Activated naive CD4-positive, alpha-beta T cell treated with anti-CD3 and anti-CD28 coated beads, Interleukin-2, amount 10 ng/mL, durations not matched to agents 7 days and 5 days (primary cell): ENCODE measurements around the gene ATF7.

Source experiments
- CTCF ChIA-PET: fragments of 350-600 bp; sonication (Branson Sonifier 250); formaldehyde crosslinking; loops from one replicate; lab custom pipeline; 2021; ENCODE audit warnings: antibody characterized with exemption; lab: Charles Lee
- DNase-seq: peaks from one replicate; pipeline ENCODE4 v3.0.0-alpha.2; 2020
- H3K27ac Mint-ChIP-seq: one replicate; pipeline ENCODE4 v1.8.0; 2021; ENCODE audit warnings: mild to moderate bottlenecking, moderate library complexity, mixed read lengths
- H3K27me3 Mint-ChIP-seq: one replicate; pipeline ENCODE4 v1.8.0; 2021; ENCODE audit warnings: mild to moderate bottlenecking, mixed read lengths
- H3K36me3 Mint-ChIP-seq: one replicate; pipeline ENCODE4 v1.8.0; 2021; ENCODE audit warnings: mixed read lengths
- H3K4me1 Mint-ChIP-seq: one replicate; pipeline ENCODE4 v1.8.0; 2021; ENCODE audit warnings: mixed read lengths
- H3K4me3 Mint-ChIP-seq: one replicate; pipeline ENCODE4 v1.8.0; 2021; ENCODE audit warnings: mild to moderate bottlenecking, moderate library complexity, mixed read lengths
- H3K9me3 Mint-ChIP-seq: one replicate; pipeline ENCODE4 v1.8.0; 2021; ENCODE audit warnings: mixed read lengths

Gene ATF7

DNA sequence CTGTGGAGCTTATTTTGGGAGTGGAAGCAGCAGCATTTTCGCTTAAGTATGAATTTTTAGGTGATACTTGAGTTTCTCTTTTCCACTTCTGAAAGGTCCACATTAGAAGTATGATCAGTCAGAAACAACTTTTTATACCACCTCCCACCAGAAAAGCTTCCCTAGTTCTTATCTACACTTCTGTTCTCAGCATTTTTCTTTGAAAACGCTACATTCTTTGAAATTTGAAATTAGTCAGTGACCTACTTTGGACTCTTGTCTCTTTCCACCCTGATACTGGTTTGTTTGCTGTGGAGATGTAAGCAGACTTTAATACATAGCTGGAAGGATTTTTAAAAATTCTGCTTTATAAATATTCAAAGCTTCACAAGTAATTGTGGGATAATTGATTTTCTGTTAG, 152.1 kb downstream of the ATF7 start:
- CTCF ChIA-PET, result interaction anchor here (0.7 to 5.9 kb wide), 4 partner anchors 8 to 152 kb away, joined by 3 to 45 read pairs (median 3); partner anchors contain the start of gene NPFF
- no peak for DNase-seq
- Mint-ChIP-seq H3K9me3 (no peaks in the 10 kb centered on the region), H3K4me3 (no peak overlapping the region), H3K27me3 (no peaks in the 10 kb centered on the region), H3K27ac (peak overlapping the region; percentile 13), H3K4me1 (peaks cover 30% of the 10 kb centered on the region), H3K36me3 (peaks cover 64% of the 10 kb centered on the region)

DNA sequence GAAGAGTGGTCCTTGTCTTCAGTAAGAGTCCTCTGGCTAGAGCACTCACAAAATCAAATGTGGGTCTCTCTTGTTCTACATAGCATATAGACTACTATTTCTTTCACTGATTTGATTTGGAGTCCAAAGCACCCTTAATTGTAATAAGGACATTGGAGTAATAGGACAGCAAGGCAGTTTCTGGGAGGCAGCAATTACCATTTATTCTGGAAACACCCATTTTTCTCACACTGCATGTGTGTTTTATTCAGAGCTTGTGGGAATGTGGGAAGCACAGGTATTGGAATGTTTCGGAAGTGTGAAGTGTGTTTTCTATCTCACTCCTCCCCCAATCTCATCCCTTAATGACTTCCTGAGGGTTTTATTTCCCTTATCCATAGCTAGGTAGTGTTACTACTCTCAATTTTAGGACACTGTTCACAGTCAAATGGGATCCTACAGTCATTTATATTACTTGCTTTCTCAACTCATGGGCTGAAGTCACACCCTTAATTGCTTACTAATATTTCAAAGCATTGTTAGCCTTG, 154.1 kb downstream of the ATF7 start:
- DNase-seq, result no peak
- H3K36me3 Mint-ChIP-seq, result peaks cover 68% of the 10 kb centered on the region
- H3K4me3 Mint-ChIP-seq, result no peak overlapping the region
- no peak overlapping the region for H3K27ac Mint-ChIP-seq
- CTCF ChIA-PET, result interaction anchor here (0.7 to 5.9 kb wide), 3 partner anchors 10 to 36 kb away, joined by 3 to 45 read pairs (median 4); partner anchors contain the start of gene NPFF
- H3K4me1 Mint-ChIP-seq, result peaks cover 30% of the 10 kb centered on the region
- no peaks in the 10 kb centered on the region for H3K27me3 Mint-ChIP-seq
- no peaks in the 10 kb centered on the region for H3K9me3 Mint-ChIP-seq

DNA sequence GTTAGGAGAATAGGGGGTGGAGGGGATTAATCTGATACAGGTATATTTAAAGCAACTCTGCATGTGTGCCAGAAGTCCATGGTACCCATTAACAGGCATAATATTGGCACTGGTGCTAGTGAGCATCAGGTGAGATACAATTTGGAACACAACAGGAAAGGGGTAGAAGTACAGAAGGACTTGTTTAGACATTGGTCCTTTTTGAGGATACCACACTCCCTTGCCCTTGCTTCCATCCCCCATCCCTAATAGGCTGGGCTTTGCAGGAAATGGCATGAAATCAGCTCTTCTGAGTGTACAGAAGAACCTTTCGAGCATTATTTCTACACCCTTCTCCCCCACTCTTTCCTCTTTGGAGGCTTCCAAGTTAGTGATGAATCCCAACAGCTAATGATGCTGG, 157.9 kb downstream of the ATF7 start:
- CTCF ChIA-PET, result no interaction called here
- Mint-ChIP-seq H3K4me3 (no peak overlapping the region), H3K9me3 (no peaks in the 10 kb centered on the region), H3K27ac (no peak overlapping the region), H3K36me3 (peaks cover 69% of the 10 kb centered on the region), H3K4me1 (peaks cover 18% of the 10 kb centered on the region), H3K27me3 (no peaks in the 10 kb centered on the region)
- no peak for DNase-seq

DNA sequence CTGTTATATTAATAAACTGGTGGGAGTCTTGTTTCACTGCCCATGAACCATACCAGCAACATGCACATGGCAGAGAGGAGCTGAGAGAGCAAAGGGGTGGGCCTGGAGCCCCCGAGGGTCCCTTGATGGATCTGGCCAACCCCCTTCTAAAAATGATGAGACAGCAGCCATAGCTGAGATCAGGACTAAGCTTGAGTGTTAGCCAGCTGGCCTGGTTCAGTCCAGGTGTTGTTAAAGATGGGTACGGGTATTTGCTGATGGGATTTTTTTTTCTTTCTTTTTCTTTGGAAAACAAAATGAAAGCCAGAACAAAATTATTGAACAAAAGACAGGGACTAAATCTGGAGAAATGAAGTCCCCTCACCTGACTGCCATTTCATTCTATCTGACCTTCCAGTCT, 158.3 kb downstream of the ATF7 start:
- Mint-ChIP-seq H3K36me3 (peaks cover 72% of the 10 kb centered on the region), H3K27ac (peak overlapping the region; percentile 28), H3K9me3 (no peaks in the 10 kb centered on the region), H3K4me3 (no peak overlapping the region), H3K4me1 (peaks cover 19% of the 10 kb centered on the region), H3K27me3 (no peaks in the 10 kb centered on the region)
- CTCF ChIA-PET, result no interaction called here
- DNase-seq, result no peak

DNA sequence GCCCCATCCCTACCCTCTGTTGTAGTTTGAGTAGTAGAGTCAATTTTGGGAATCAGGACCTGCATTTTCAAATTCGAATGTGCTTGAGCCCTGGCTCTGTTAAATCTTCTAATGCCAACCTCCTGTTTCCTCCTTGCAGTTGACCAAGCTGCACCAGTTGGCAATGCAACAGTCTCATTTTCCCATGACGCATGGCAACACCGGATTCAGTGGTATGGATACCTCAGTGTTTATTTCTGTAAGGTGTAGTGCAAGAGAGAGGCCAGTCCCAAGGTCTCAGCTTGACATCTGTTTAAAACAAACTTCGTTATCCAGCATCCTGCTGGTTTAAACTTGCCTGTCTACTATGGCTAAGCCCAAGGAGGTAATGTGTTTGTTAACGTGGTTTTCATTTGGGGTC, 159.1 kb downstream of the ATF7 start:
- H3K4me3 Mint-ChIP-seq, result no peak overlapping the region
- CTCF ChIA-PET, result no interaction called here
- H3K9me3 Mint-ChIP-seq, result no peaks in the 10 kb centered on the region
- H3K4me1 Mint-ChIP-seq, result peaks cover 16% of the 10 kb centered on the region
- H3K27me3 Mint-ChIP-seq, result no peaks in the 10 kb centered on the region
- DNase-seq, result no peak
- H3K27ac Mint-ChIP-seq, result no peak overlapping the region
- peaks cover 75% of the 10 kb centered on the region for H3K36me3 Mint-ChIP-seq

DNA sequence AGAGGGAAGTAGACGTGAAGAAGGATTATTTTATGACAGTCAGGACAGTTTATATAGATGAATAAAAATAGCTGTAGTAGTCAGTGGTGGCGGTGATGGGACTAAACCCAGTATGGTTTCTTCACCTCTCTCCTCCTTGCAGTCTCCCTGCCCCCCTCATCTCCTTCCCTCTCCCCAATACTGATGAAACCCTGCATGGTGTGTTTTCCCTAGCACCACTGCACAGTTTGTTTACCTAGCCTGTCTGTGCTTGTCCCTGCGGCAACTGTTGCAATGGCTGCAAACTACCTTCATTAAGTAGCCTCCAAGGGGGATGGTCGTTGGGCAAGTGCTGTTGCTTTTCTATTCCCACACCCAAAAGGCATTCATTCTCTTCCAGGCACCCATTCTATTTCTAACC, 159.5 kb downstream of the ATF7 start:
- Mint-ChIP-seq H3K4me1 (peaks cover 14% of the 10 kb centered on the region), H3K27ac (no peak overlapping the region), H3K9me3 (no peaks in the 10 kb centered on the region), H3K4me3 (no peak overlapping the region), H3K36me3 (peaks cover 75% of the 10 kb centered on the region), H3K27me3 (no peaks in the 10 kb centered on the region)
- CTCF ChIA-PET, result interaction anchor here (0.8 kb wide), 1 partner anchor 13 kb away, joined by 3 read pairs; no protein-coding TSS in a partner anchor
- DNase-seq, result no peak

DNA sequence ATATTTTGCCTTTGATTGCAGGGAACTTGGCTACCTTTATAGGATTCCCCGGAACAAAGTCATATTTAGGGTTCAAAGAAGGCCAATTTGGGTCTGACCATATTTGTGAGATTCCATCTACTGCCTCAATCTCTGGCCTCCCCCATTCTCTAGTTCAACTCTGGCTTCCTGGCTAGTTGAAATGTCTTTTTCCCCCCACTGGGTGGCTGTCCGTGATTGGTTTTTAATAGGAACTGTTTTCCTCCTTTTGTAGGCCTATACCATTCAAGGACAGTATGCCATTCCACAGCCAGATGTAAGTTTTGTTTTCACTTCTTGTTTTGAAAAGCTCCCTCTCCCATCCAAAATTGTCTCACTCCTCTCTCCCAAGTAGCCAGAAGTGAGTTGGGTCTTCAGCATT, 160.5 kb downstream of the ATF7 start:
- no peak overlapping the region for H3K27ac Mint-ChIP-seq
- H3K27me3 Mint-ChIP-seq, result no peaks in the 10 kb centered on the region
- H3K9me3 Mint-ChIP-seq, result no peaks in the 10 kb centered on the region
- no peak for DNase-seq
- H3K4me1 Mint-ChIP-seq, result peaks cover 14% of the 10 kb centered on the region
- H3K4me3 Mint-ChIP-seq, result no peak overlapping the region
- peaks cover 77% of the 10 kb centered on the region for H3K36me3 Mint-ChIP-seq
- CTCF ChIA-PET, result interaction anchor here (0.8 kb wide), 1 partner anchor 12 kb away, joined by 3 read pairs; no protein-coding TSS in a partner anchor

DNA sequence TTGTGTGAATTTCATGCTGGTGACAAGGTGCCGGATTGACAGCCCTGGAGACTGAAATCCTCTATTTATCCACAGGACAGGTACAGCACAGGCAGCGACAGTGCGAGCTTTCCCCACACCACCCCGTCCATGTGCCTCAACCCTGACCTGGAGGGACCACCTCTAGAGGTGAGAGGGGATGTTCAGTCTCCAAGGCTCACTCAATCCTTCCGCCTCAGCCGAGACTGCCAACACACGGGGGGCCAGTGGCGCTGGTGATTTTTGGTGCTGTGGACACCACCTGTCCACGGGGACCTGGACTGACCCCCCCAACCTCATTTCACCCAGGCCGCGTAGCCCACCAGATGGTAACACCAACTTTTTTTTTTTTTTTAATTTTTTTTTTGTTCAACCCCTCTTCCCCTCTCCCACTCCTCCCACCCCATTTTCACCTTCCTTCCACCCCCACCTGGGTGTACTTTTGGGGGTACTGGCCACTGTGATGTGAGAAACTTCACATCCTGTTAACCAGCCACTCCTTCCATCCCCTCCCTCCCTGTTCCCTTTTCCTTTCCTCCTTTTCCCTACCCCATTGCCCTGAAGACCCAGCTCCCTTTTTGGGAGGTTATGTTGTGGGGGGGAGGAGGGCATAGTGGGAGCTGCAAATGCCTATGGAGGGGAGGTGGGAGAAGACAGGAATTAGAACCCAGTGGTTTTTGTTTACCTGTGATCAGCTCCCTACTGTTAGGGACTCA, 161.3 kb downstream of the ATF7 start:
- H3K27ac Mint-ChIP-seq, result no peak overlapping the region
- CTCF ChIA-PET, result interaction anchor here (1.0 to 1.5 kb wide), 3 partner anchors 11 to 44 kb away, joined by 3 to 9 read pairs (median 4); no protein-coding TSS in a partner anchor
- H3K27me3 Mint-ChIP-seq, result no peaks in the 10 kb centered on the region
- peaks cover 17% of the 10 kb centered on the region for H3K4me1 Mint-ChIP-seq
- no peak overlapping the region for H3K4me3 Mint-ChIP-seq
- no peaks in the 10 kb centered on the region for H3K9me3 Mint-ChIP-seq
- no peak for DNase-seq
- H3K36me3 Mint-ChIP-seq, result peaks cover 80% of the 10 kb centered on the region

DNA sequence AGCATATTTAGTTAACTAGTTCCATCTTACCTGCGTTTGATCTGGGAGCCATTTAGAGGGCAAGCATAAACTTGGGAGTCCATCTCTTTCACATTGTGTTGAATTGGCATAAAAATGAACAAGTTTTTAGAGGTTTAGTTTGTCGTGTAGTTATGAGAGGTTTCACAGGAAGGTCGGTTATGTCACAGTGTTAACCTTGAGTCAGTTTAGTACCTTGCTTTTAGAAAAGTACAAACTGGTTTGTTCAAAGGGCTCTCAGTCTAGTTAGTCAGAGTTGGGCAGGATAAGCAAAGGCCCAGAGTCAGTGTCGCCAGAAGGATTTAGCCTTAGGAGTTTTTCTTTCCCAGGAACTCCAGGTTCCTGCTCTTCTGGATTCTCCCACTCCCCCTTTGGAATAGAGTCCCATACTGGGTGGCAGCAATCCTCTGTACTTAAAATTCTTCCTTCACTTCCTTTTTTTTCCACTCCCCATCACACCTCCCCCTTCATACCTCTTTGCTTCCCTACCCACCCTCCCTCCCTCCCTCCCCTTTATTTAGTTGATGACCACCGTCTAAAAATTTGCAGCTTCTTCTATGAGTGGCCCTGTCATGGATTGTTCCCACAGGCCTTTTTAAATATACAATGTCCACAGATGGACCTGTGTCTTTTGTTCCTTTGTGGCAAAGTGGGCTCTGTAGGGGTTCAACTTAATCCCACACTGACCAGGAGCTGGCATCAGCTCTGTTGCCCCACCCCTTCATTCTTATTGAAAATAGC, 162.2 kb downstream of the ATF7 start:
- Mint-ChIP-seq H3K27ac (no peak overlapping the region), H3K36me3 (peaks cover 86% of the 10 kb centered on the region), H3K4me1 (peaks cover 22% of the 10 kb centered on the region), H3K9me3 (no peaks in the 10 kb centered on the region), H3K27me3 (no peaks in the 10 kb centered on the region), H3K4me3 (no peak overlapping the region)
- CTCF ChIA-PET, result interaction anchor here (1.0 to 1.5 kb wide), 3 partner anchors 12 to 45 kb away, joined by 3 to 9 read pairs (median 4); no protein-coding TSS in a partner anchor
- no peak for DNase-seq

DNA sequence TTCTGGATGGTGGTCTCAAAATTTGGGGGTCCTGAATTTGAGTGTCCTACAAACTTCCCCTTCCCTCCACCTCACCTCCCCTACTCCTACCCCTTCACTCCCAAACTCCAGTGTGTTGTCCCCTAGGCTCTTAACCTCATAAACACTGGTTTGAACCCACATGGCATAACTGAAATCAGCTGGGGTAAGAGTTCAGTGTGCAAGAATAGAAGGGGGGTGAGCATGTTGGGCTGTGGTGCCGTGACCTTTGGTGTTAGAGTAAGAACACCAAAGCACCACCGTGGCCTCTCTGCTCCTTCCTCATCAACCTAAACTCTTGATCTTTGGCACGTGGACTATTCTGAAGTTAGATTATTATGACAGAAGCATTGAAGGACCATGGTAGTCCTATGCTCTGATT, 163.2 kb downstream of the ATF7 start:
- H3K4me3 Mint-ChIP-seq, result no peak overlapping the region
- peaks cover 23% of the 10 kb centered on the region for H3K4me1 Mint-ChIP-seq
- DNase-seq, result no peak
- H3K9me3 Mint-ChIP-seq, result no peaks in the 10 kb centered on the region
- H3K27ac Mint-ChIP-seq, result no peak overlapping the region
- CTCF ChIA-PET, result no interaction called here
- H3K36me3 Mint-ChIP-seq, result peaks cover 87% of the 10 kb centered on the region
- H3K27me3 Mint-ChIP-seq, result no peaks in the 10 kb centered on the region

DNA sequence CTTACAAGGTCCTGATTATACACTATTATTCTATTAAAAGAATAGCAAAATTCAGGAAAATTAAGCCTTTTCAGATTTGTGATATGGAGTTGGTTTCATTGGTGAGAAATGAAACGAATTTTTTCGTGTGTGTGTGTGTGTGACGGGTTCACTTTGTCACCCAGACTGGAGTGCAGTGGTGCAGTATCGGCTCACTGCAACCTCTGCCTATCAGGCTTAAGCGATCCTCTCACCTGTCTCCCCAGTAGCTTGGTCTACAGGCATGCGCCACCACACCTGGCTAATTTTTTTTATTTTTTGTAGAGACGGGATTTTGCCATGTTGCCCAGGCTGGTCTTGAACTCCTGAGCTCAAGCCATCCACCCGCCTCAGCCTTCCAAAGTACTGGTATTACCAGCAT, 164.6 kb downstream of the ATF7 start:
- no peak overlapping the region for H3K4me3 Mint-ChIP-seq
- H3K9me3 Mint-ChIP-seq, result no peaks in the 10 kb centered on the region
- peaks cover 82% of the 10 kb centered on the region for H3K36me3 Mint-ChIP-seq
- H3K27me3 Mint-ChIP-seq, result no peaks in the 10 kb centered on the region
- H3K4me1 Mint-ChIP-seq, result peaks cover 23% of the 10 kb centered on the region
- no peak overlapping the region for H3K27ac Mint-ChIP-seq
- no peak for DNase-seq
- CTCF ChIA-PET, result interaction anchor here (0.8 to 1.0 kb wide), 2 partner anchors 11 to 106 kb away, joined by 3 to 4 read pairs; no protein-coding TSS in a partner anchor

DNA sequence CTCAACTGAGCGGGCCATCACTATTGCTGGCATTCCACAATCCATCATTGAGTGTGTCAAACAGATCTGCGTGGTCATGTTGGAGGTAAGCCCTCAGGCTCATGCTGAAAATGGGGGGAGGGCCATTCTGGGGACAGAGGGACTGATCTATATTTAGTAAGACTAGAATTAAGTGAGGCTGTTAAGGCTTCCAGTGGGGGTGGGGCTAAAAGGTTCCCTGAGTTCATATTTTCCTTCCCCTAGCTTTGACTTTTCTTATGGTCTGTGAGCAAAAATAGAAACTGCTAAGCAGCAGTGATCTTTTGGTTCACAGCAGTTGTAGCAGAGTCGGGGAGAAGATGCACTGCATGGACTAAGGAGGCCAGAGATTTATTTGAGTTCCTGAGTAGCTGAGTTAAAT, 165.1 kb downstream of the ATF7 start:
- CTCF ChIA-PET, result interaction anchor here (1.0 kb wide), 1 partner anchor 105 kb away, joined by 3 read pairs; no protein-coding TSS in a partner anchor
- Mint-ChIP-seq H3K4me1 (peaks cover 23% of the 10 kb centered on the region), H3K36me3 (peaks cover 79% of the 10 kb centered on the region)

DNA sequence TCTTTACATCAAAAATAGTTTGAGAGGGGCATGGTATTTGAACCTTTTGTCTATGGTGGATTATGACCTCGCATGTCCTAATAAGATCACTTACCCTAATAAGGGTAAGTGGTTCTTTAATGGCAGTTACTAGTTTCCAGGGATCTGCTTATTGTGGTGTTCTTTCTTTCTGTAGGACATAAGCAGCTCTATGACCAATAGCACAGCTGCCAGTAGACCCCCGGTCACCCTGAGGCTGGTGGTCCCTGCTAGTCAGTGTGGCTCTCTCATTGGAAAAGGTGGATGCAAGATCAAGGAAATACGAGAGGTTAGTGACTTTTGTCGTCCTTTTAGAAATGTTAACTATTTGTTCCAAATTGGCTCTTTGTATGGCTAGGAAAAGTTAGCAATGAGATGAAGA, 167.1 kb downstream of the ATF7 start:
- Mint-ChIP-seq H3K4me3 (no peak overlapping the region), H3K27me3 (no peaks in the 10 kb centered on the region), H3K36me3 (peaks cover 81% of the 10 kb centered on the region), H3K27ac (no peak overlapping the region), H3K9me3 (no peaks in the 10 kb centered on the region), H3K4me1 (peaks cover 38% of the 10 kb centered on the region)
- CTCF ChIA-PET, result interaction anchor here (1.1 kb wide), 1 partner anchor 13 kb away, joined by 3 read pairs; no protein-coding TSS in a partner anchor
- no peak for DNase-seq

More for the DNA sequence above, 165.1 kb downstream of the ATF7 start:
- no peaks in the 10 kb centered on the region for H3K27me3 Mint-ChIP-seq
- H3K27ac Mint-ChIP-seq, result no peak overlapping the region
- no peak for DNase-seq
- no peaks in the 10 kb centered on the region for H3K9me3 Mint-ChIP-seq
- H3K4me3 Mint-ChIP-seq, result no peak overlapping the region
